Measurements from ENCODE around the gene YDJC.

DNA sequence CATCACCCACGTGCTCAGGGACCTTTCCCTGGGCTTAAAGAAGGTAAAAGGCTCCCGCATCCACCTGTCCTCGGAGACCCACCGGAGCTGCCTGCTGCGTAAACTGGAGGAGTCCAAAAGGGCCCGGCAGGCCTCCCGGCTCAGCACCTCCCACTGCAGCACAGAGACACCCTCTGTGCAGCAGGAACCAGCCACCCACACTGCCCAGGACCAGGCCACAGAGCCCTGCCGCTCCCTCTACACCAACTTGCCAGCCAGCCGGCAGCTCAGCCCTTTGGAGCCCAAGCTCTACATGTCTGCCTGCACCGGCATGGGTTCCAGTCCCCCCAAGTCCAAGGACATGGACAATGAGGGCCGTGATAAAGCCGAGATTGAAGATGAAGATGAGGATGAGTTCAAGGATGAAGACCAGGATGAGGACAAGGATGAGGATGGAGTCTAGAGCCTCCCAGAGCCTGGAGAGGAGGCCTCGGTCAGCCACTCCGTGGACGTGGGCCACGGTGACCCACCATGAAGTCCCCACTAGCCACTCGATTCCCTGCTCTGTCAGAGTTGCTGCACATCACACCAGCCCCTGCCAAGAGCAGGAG is 6.9 kb upstream of the YDJC start:
- TF ChIP-seq, protein P1, sequence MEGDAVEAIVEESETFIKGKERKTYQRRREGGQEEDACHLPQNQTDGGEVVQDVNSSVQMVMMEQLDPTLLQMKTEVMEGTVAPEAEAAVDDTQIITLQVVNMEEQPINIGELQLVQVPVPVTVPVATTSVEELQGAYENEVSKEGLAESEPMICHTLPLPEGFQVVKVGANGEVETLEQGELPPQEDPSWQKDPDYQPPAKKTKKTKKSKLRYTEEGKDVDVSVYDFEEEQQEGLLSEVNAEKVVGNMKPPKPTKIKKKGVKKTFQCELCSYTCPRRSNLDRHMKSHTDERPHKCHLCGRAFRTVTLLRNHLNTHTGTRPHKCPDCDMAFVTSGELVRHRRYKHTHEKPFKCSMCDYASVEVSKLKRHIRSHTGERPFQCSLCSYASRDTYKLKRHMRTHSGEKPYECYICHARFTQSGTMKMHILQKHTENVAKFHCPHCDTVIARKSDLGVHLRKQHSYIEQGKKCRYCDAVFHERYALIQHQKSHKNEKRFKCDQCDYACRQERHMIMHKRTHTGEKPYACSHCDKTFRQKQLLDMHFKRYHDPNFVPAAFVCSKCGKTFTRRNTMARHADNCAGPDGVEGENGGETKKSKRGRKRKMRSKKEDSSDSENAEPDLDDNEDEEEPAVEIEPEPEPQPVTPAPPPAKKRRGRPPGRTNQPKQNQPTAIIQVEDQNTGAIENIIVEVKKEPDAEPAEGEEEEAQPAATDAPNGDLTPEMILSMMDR (conservative IDR thresholded peaks at IDR 0.05; ENCODE audit: low read depth, low read length): no peak
- TF ChIP-seq EZH2phosphoT487 (IDR thresholded peaks at IDR 0.05; ENCODE audit: borderline replicate concordance, low read length) (no peak), EZH2 (IDR thresholded peaks at IDR 0.05; ENCODE audit: low read length, unreplicated experiment) (no peak)
